Activated naive CD4-positive, alpha-beta T cell treated with anti-CD3 and anti-CD28 coated beads, Interleukin-2, amount 50 U/mL, for 72 hours (primary cell): ENCODE results near the gene TRIM41. TPM values are rescaled to one million over a fixed set of nuclear protein-coding genes. Genes with fewer than 3 reads are reported as not detected.

ENCODE experiments used
- ATAC-seq, 2 donors: fragments of 150-1000 bp; cut with Tn5 transposase; 2 replicates each; pipeline ENCODE4 v1.10.0; 2021; ENCODE audit warnings: mild to moderate bottlenecking in 2 of 2, moderate library complexity in 2 of 2
- DNase-seq, 2 donors: peaks; one replicate each; pipeline ENCODE4 v3.0.0; 2021 to 2022; ENCODE audit warnings: low spot score in 2 of 2
- H3K27ac Mint-ChIP-seq, 2 donors: one replicate each; pipeline ENCODE4 v1.8.0; 2022; ENCODE audit warnings: mild to moderate bottlenecking in 2 of 2, mixed read lengths in 2 of 2
- H3K36me3 Mint-ChIP-seq, 2 donors: one replicate each; pipeline ENCODE4 v1.8.0; 2022; ENCODE audit warnings: mixed read lengths in 2 of 2
- H3K9me3 Mint-ChIP-seq, 2 donors: one replicate each; pipeline ENCODE4 v1.8.0; 2022; ENCODE audit warnings: mixed read lengths in 2 of 2
- total RNA-seq, 2 donors: library from RNA; stranded (reverse); gene quantifications; one replicate each; pipeline ENCODE4 v1.2.3, GENCODE V29; 2022

The TRIM41 gene
- total RNA-seq, 2 donors from 2014 or later, result 33.1 to 36.4 TPM

DNA sequence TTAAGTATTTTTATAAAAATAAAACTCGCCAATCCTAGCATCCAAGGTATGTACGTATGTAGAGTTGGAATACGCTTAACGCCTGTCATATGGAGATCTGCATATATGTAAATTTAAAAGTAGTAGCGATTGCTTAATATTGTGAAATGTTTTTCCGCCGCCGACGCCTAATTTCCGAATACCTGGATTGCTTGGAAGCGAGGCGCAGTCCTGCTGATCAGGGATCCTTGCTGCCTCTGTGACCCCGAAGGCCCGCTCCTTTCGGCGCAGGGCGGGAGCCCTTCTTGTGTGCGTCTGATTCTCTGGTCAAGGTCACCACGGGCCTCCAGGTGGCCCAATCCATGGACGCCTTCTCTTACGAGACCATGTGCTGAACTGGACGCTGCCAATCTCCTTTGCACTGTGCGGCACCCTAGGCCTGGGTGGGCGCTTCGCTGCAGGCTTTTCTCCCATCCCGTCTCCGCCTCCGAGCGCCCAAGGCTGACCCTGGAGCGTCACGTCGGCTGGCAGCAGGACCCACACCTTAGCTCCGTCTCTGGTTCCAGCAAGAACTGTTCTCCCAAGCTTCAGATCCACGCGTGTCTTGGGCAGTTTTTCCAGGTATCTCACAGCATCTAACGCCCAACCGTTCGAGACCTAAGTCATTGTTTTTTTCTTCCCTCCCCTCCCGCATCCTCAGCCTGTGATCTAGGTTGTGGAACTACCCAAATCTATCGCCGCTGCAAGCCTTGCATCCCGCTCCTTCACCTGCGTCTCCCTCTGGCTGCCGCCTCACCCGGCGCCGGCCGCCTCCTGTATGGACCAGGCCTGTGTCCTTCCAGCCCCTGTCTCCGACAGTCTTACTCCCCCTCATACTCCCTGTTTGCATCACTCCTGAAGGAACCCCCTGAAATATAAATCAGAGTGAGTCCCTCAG, 3.6 kb upstream of the TRIM41 start:
- DNase-seq (no peak), ATAC-seq (no peak)
- Mint-ChIP-seq H3K9me3 (no peaks in the 10 kb centered on the region), H3K36me3 (peaks cover 13 to 14% of the 10 kb centered on the region in 2 donors), H3K27ac (peak overlapping the region in 1 of 2 donors; percentile 80)

DNA sequence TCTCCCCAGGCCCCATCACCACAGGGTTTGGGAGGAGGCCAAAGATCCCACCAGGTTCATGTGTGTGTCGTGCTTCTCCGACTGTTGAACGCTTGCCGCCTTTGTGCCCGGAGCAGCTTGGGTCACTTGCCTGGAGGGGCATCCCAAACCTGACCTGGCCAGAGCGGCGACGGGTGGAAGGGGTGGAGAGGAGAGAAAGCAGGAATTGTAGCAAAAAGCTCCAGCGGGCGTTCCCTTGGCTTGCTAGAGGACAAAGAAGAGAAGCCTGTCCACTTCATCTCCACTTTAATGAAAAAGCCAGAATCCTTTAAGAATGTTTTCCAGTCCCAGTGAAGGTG, 2.9 kb upstream of the TRIM41 start:
- DNase-seq, result no peak
- Mint-ChIP-seq H3K9me3 (no peaks in the 10 kb centered on the region), H3K27ac (peak overlapping the region in 1 of 2 donors; percentile 80), H3K36me3 (peaks cover 15 to 16% of the 10 kb centered on the region in 2 donors)
- no peak for ATAC-seq

DNA sequence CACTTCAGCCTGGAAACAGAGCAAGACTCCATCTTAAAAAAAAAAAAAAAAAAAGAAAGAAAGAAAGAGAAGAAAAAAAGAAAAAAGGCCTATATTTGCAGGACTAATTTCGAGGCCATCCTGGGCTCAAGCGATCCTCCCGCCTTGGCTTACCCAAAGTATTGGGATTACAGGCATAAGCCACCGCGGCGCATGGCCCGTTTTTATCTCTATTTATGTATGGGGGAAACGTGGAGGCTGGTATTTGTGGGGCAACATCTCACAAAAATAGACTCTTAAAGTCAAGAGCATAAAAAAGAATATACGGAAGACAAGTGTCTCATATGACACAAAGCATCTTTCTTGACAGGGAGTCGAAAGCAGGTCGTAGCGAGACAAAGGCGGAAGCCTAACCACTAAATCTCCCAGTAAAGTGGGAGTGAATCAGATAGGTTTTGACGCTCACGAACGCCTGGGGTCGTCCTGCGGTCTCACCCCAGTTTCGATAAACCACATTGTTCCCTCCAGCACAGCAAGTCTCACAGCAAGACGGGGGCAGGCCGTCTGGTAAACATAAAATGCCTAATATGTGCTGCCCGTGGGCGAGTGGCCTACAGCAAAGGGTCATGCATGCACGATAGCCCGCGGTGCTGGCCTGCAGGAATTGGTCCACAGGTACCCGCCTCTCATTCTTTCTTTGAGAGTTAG, 1.8 kb upstream of the TRIM41 start:
- H3K27ac Mint-ChIP-seq, result peak overlapping the region; percentile 98 to 99
- no peaks in the 10 kb centered on the region for H3K9me3 Mint-ChIP-seq
- DNase-seq, result peak; percentile 40 to 70
- ATAC-seq, result peak in 1 of 2 donors; percentile 0
- H3K36me3 Mint-ChIP-seq, result peaks cover 15 to 16% of the 10 kb centered on the region in 2 donors

DNA sequence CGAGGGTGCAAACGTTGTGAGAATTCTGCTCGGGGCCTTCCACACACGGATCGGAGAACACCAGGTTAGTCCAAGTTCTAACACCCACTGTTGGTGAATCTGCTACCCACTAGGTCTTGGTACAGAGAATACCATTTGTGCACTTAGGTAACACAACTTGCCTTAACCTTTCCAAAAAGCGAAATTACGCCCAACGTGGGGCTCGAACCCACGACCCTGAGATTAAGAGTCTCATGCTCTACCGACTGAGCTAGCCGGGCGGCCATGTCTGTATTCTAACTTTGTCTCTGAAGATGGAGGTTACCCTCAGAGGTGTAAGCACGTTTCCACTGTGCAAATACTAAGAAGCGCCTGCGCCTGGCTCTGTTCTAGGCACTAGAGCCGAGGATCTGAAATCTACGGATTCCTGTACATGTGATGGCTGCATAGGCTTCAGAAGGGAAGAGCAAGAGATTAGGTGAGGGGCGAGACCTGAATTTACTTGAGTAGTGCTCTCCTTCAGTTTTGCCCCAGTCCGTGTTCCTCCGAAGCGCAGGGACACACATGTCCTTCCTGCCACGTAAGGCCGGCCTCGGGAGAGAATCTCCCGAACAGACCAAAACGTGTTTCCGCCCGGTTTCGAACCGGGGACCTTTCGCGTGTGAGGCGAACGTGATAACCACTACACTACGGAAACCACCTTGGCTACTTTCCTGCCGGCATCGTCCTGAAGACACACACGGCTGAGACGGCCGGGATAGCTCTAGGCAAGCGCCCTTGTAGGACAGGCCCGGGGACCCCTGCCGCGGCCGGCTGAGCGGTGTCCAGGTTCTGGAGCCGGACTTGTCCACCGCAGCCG, 1.1 kb upstream of the TRIM41 start:
- DNase-seq (peak; percentile 96 to 97), ATAC-seq (peak; percentile 41 to 51)
- H3K36me3 Mint-ChIP-seq, result peaks cover 15 to 16% of the 10 kb centered on the region in 2 donors
- H3K27ac Mint-ChIP-seq, result peak overlapping the region; percentile 98 to 99
- no peaks in the 10 kb centered on the region for H3K9me3 Mint-ChIP-seq

DNA sequence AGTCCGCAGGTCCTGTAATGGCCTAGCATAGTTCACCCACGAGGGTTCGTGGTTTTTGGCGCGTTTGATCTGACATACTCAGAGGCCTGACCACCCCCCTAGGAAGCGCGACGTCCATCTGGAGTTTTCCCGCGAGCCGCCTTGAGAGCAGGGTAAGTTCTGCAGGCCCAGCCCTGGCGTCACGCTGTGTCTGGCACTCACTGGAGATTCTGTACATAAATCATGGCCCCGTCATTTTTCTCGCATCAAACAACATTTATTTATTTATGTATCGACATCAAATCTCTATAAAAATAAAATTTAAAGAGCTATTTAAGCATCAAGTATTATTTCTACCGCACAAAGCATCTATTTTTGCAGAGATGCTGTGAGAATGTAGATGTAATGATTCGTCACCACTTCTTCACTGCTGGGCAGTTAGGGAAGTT, 437 bp upstream of the TRIM41 start:
- ATAC-seq, result peak in 1 of 2 donors; percentile 7
- peaks cover 15 to 16% of the 10 kb centered on the region in 2 donors for H3K36me3 Mint-ChIP-seq
- peak overlapping the region; percentile 98 to 99 for H3K27ac Mint-ChIP-seq
- no peak for DNase-seq
- H3K9me3 Mint-ChIP-seq, result no peaks in the 10 kb centered on the region

DNA sequence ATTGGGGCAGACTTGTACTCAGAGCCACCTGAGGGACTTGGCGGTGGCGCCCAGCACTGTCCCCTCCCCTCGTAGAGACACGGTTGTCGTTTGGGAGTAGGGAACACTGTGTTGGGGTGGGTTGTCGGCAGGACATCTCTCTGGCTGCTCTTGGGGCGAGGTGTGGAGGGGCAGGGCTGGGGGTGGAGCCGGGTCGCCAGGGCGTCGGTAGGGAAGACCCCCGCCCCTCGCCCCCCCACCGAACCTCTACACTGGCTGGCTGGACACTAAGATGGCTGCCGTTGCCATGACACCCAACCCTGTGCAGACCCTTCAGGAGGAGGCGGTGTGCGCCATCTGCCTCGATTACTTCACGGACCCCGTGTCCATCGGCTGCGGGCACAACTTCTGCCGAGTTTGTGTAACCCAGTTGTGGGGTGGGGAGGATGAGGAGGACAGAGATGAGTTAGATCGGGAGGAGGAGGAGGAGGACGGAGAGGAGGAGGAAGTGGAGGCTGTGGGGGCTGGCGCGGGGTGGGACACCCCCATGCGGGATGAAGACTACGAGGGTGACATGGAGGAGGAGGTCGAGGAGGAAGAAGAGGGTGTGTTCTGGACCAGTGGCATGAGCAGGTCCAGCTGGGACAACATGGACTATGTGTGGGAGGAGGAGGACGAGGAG, 778 bp downstream of the TRIM41 start:
- Mint-ChIP-seq H3K36me3 (peaks cover 15 to 16% of the 10 kb centered on the region in 2 donors), H3K9me3 (no peaks in the 10 kb centered on the region), H3K27ac (peak overlapping the region; percentile 98 to 99)
- ATAC-seq (peak; percentile 8 to 23), DNase-seq (peak in 1 of 2 donors; percentile 71)

DNA sequence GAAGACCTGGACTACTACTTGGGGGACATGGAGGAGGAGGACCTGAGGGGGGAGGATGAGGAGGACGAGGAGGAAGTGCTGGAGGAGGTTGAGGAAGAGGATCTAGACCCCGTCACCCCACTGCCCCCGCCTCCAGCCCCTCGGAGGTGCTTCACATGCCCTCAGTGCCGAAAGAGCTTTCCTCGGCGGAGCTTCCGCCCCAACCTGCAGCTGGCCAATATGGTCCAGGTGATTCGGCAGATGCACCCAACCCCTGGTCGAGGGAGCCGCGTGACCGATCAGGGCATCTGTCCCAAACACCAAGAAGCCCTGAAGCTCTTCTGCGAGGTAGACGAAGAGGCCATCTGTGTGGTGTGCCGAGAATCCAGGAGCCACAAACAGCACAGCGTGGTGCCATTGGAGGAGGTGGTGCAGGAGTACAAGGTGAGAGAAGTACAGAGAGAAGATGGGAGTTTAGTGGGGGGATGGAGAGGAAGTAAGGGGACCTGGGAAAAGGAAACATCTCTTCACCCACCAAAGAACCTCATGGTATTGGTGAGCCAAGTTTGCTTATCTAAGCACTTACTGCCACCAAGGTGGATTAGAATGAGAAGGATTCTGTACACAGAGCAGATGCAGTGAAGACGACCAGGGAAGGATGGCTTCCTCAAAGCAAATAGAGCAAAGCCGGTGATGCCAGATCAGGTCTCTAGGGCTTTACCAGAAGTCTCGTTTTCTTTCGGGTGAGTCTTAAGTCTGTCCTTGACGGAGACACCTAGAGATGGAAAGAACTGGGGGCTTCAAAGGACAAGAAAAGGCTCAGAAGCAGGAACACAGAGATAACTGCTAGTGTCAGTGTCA, 1.5 kb downstream of the TRIM41 start:
- Mint-ChIP-seq H3K36me3 (peaks cover 15 to 21% of the 10 kb centered on the region in 2 donors), H3K9me3 (no peaks in the 10 kb centered on the region), H3K27ac (peak overlapping the region; percentile 96 to 99)
- ATAC-seq (no peak), DNase-seq (no peak)

DNA sequence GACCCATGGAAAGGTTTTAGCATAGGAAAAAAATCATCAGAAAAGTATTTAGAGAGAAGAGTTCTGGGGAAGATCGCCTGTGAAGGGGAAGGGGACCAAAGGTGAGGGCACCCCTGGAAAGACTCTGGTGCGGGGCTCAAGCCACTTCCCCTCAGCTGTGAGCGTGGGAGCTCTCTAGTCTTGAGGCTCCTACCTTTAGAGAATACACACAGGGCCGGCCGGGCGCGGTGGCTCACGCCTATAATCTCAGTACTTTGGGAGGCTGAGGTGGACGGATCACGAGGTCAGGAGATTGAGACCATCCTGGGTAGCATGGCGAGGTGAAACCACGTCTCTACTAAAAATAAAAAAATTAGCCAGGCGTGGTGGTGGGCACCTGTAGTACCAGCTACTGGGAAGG, 6.9 kb downstream of the TRIM41 start:
- Mint-ChIP-seq H3K36me3 (peaks cover 0 to 9% of the 10 kb centered on the region in 2 donors), H3K9me3 (no peaks in the 10 kb centered on the region), H3K27ac (peak overlapping the region; percentile 13 to 58)
- DNase-seq (no peak), ATAC-seq (peak in 1 of 2 donors; percentile 6)

DNA sequence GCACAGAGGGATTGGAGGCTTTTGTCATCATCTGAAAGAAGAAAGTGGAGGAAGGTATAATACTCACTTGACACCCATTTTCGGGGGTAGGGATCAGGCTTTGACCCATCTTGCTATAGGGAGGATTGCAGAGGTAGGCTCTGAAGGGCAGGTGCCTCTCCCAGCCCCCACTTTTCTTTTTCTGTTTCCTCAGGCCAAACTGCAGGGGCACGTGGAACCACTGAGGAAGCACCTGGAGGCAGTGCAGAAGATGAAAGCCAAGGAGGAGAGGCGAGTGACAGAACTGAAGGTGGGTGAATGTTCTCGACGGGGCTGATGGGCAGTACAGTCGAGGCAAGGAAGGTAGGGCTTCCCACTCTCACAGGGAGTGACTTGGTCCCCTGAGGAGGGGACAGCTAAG, 7.5 kb downstream of the TRIM41 start:
- peak in 1 of 2 donors; percentile 6 for ATAC-seq
- Mint-ChIP-seq H3K36me3 (peaks cover 0 to 9% of the 10 kb centered on the region in 2 donors), H3K27ac (peak overlapping the region in 1 of 2 donors; percentile 84), H3K9me3 (no peaks in the 10 kb centered on the region)
- no peak for DNase-seq

DNA sequence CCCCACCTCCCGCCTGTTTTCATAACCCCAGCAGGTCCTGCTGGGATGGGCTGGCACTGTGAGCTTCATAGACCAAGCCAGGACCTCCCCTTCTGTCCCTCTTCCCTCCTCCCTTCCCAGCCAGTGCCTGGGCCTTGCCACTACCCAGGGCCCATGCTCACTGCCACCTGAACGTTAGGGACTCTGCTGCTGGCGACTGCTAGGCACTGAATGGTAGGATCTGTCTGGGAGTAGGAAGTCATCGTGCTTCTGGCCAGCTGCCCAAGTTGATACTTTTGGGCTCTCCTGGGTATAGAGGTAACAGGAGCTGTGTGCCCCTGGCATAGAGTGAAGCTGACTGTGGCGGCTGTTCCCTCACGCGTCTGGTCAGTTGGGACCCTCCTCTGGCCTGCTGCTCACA, 8.4 kb downstream of the TRIM41 start:
- DNase-seq (peak in 1 of 2 donors; percentile 45), ATAC-seq (peak in 1 of 2 donors; percentile 24)
- H3K9me3 Mint-ChIP-seq, result no peaks in the 10 kb centered on the region
- peaks cover 0 to 10% of the 10 kb centered on the region in 2 donors for H3K36me3 Mint-ChIP-seq
- H3K27ac Mint-ChIP-seq, result peak overlapping the region; percentile 65 to 70

DNA sequence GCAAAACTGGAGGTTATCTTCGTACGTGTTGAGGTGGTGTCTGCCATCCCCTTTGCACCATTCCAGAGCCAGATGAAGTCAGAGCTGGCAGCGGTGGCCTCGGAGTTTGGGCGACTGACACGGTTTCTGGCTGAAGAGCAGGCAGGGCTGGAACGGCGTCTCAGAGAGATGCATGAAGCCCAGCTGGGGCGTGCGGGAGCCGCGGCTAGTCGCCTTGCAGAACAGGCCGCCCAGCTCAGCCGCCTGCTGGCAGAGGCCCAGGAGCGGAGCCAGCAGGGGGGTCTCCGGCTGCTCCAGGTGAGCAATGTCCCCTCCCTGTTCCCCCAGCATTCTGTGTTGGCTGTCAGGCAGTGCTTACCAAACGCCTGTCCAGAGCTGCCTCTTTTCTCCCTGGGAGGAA, 9.5 kb downstream of the TRIM41 start:
- Mint-ChIP-seq H3K9me3 (no peaks in the 10 kb centered on the region), H3K36me3 (peaks cover under 1 to 18% of the 10 kb centered on the region in 2 donors), H3K27ac (peak overlapping the region in 1 of 2 donors; percentile 70)
- ATAC-seq, result peak in 1 of 2 donors; percentile 7
- DNase-seq, result no peak

DNA sequence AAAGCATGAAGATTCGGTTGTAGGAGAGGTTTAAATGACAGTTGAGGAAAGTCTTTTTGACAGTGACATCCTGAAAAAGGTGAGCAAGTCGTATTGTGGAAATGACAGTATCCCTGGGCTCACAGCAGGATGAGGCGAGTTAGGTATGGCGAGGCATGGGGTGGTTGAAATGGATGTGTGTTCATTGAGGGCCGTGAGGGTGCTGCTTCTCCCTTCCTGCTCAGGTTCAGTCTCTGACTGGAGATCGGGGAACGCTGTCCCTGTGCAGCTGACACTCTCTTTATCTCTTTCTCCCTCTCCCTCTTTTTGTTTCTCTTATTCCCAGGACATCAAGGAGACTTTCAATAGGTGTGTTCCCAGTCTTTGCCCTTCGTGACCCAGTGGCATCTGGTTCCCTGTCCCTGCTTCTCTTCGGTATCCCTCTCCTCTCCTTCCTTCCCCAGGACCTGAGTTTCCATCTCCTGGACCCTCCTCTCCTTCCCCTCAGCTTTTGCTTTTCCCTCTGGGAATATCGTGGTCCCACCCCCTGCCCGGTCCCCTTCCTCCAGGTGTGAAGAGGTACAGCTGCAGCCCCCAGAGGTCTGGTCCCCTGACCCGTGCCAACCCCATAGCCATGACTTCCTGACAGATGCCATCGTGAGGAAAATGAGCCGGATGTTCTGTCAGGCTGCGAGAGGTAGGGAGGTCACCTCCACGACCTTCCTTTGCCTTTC, 10.2 kb downstream of the TRIM41 start:
- peak overlapping the region; percentile 70 to 80 for H3K27ac Mint-ChIP-seq
- peaks cover 7 to 24% of the 10 kb centered on the region in 2 donors for H3K36me3 Mint-ChIP-seq
- DNase-seq (no peak), ATAC-seq (peak; percentile 2 to 3)
- H3K9me3 Mint-ChIP-seq, result no peaks in the 10 kb centered on the region

DNA sequence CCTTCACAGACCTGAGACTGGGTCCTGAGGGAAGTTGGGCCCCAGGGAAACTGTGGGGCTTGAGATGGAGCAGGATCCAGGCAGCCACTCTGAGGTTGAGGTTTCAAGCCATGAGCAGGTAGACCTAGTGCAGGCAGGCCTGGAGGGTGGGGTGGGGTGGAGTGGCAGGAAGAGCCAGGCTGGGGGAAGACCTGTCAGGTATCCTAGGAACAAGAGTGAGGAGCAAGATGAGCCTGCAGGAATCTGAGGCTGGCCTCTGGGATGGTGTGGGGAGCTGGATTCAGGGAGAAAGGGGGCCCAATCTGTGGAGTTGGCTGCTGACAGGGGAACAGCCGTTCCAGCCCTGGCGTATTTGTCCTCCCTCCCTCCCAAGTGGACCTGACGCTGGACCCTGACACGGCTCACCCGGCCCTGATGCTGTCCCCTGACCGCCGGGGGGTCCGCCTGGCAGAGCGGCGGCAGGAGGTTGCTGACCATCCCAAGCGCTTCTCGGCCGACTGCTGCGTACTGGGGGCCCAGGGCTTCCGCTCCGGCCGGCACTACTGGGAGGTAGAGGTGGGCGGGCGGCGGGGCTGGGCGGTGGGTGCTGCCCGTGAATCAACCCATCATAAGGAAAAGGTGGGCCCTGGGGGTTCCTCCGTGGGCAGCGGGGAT, 10.8 kb downstream of the TRIM41 start:
- Mint-ChIP-seq H3K36me3 (peaks cover 14 to 31% of the 10 kb centered on the region in 2 donors), H3K27ac (peak overlapping the region; percentile 70 to 80)
- ATAC-seq, result peak; percentile 7 to 20

More for the DNA sequence above, 10.8 kb downstream of the TRIM41 start:
- no peaks in the 10 kb centered on the region for H3K9me3 Mint-ChIP-seq
- peak in 1 of 2 donors; percentile 6 for DNase-seq
